NCI-H2107 treated with DMSO at 0.1 percent for 48 hours (cell line): Measurements from ENCODE around the gene TUSC2.

Source experiments
- DNase-seq: peaks from one replicate; lab custom pipeline; 2025; ENCODE audit not compliant: unreplicated experiment; lab: John Stamatoyannopoulos, UW

The TUSC2 gene

DNA sequence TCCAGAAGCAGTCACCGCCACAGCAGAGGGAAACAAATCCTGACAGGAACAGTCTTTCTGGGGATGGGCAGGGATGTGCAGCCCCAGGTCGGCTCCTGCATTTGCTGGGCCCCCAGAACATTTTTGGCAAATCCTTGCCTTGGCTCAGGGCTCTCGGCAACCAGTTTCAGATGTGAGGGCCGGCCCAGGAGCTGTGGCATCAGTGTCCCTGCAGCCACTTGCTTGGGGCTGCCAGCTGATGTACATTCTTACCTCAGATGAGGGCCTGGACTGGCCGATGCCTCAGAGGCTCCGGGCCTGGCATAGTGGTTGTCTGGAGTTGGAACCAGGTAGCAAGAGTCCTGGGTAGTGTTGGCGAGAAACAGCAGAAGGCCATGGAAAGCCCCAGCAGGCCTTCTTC, 26.8 kb upstream of the TUSC2 start:
- no peak for DNase-seq

- no peak for DNase-seq
Observed at GRCh38 chr3:50354186-50354764, 26.3 kb upstream of the TUSC2 start.

- DNase-seq: no peak
Observed at GRCh38 chr3:50353245-50354004, 25.4 kb upstream of the TUSC2 start.

GRCh38 chr3:50352781-50353180, 24.8 kb upstream of the TUSC2 start:
- no peak for DNase-seq

- no peak for DNase-seq
Observed at GRCh38 chr3:50351323-50351697, 23.3 kb upstream of the TUSC2 start.

DNA sequence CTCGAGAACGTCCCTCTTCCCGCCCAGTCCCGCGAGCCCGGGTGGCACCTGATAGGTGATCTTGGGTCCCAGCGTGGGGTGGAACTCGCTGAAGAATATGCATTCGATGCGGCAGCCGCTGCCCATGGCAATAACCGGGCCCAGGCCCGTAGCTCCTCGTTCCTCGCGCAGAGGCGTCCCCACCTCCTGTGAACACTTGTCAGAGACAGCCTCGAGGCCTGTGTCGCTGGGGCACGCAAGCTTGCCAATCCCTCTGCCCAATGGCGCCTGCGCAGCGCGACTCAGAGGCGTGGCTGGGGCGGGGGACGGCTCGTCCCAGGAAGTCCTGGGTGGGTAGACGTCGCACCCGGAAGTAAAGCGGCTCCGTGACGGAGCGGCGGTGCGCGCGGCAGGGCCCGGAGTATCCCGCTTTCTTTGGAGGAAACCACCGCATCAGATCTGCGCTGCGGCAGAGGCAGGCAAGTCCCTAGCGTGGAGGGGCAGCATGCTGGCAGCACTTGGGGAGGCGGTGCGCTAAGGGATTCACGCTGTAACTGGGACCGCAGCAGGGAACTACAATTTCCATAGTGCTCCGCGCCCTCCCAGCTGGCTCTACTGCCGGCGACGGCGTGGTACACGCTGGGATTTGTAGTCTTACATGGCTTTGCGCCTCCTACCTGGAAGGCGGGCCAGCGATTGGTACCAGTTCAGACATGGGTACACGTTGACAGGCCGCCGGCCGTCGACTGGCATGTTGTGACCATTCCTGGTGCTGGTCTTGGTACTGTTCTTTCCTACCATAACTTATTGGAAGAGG, 22.7 kb upstream of the TUSC2 start, which contains the start of the genes CYB561D2 and NPRL2:
Gene CYB561D2 (plus strand): TSS at position 336 of the 796 bp plus-strand sequence. CDS start 572 bp downstream, outside the sequence.
Gene NPRL2 (minus strand): TSS at position 249 of the 796 bp plus-strand sequence. CDS start 123 bp downstream, at position 126.
- peak; percentile 70 for DNase-seq

DNA sequence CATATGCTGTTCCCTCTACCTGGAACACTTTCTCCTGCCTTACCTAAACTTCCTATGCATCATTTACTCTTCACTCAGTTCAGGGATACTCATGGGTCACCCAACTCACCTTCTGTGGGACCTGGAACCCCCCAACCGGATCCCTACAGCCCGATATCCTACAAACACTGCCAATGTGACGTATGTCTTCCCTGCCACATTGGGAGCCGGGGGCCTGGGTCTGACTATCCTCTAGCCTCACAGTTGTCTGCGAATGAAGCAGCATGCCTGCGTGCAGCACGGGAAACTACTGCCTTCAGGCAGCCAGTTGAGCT, 22.1 kb upstream of the TUSC2 start:
- DNase-seq: no peak

DNA sequence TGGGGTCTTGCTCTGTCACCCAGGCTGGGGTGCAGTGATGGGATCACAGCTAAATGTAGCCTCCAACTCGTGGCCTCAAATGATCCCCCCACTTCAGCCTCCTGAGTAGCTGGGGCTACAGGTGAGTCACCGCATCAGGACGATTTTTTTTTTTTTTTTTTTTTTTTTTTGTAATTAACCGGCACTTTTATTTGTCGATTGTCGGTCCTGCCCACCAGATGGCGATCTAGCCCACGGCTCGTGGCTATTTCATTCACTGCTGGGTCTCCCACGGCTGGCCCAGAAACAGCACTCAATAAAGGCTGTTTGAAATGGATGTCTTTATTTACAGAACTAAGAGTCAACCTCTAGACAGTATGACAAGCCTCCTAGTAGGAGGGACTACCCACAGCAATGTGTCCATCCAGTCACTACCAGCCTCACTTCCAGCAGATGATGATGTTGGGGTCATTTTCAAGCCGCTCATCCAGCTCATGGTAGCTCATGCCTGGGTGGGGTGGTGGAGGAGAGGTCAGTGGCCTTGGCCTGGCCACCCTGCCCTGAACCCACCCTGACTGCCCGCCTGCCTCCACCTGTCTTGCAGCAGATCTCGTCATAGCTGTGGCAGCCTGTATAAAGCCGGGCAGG, 19.3 kb upstream of the TUSC2 start:
- peak; percentile 37 for DNase-seq

DNA sequence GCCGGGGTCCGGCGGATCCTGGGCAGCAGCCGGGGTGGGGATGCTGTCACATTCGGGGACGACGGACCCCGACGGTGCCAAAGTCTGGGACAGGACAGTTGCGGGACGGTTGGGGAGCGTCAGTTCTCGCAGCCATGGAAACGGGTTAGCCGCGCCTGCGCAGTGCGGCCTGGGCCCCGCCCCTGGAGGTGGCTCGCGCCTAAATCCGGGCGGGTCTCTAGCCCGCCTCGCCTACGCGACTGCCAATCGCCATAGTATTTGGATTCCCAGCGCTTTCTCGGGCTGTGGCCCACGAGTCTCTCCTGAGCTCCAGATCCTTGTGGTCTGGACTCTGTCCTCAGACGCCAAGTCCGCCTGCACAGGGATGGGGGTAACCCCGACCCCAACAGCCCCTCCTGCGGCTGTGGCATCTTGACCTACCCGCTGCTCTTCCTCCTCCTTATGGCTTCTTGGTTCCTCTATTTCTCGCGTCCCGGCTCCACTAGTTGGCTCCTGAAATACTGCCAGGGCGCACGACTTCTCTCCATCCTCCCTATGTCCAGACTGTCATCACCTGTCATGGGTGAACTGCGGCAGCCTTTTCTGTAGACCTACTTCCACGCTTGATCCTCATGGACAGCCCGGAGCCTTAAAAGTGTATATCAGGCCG, 17.7 kb upstream of the TUSC2 start, which contains the start of gene ZMYND10:
Gene ZMYND10 (minus strand): TSS at position 147 of the 649 bp plus-strand sequence. CDS start 153 bp downstream, outside the sequence.
- DNase-seq: no peak

- DNase-seq: no peak
Observed at GRCh38 chr3:50345008-50345407, 17.0 kb upstream of the TUSC2 start.

DNA sequence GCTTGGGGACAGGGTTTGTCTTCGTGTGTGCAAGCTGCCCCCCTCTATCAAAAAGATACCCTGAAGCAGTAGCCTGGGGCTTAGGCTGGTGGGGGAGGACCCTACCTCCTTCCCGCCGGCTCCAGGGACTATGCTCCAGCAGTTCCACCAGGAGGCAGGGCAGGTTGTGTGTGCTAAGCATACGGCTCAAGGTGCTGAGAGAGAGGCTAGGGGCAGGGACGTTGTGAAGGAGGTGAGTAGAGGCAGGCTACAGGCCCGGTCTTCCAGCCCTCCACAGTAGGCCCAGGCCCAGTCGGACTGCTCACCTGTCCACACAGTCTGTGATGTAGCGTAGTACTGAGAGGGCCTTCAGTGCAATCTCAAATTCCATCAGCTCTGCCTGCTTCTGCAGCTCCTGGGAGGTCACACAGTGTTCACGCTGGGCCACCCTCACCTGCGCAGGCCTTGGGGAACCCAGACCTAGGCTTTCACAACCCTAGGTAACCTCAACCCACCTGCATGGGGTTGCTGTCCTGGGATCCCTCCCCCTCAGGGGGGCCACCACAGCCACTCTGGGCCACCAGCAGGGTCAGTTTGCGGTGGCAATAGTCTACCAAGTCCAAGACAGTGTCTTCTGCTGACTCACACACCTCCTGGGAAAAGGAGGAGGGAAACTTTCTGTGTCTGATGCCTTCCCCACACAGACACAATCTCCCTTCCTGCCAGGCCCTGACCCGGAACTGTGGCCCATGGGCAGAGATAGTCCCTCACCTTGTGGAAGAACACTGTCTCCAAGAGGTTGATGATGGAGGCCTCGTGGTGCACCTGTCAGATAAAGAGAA, 15.0 kb upstream of the TUSC2 start:
- DNase-seq: no peak

GRCh38 chr3:50341996-50342650, 14.1 kb upstream of the TUSC2 start:
- DNase-seq: no peak

- no peak for DNase-seq
Observed at GRCh38 chr3:50341537-50341936, 13.5 kb upstream of the TUSC2 start.

GRCh38 chr3:50340448-50341329, 12.7 kb upstream of the TUSC2 start, which contains the start of gene RASSF1:
Gene RASSF1, minus strand, starts transcription at chr3:50340836. Its CDS starts 31 bp downstream, at chr3:50340805.
- no peak for DNase-seq

GRCh38 chr3:50340147-50340447, 12.1 kb upstream of the TUSC2 start:
- DNase-seq: no peak

DNA sequence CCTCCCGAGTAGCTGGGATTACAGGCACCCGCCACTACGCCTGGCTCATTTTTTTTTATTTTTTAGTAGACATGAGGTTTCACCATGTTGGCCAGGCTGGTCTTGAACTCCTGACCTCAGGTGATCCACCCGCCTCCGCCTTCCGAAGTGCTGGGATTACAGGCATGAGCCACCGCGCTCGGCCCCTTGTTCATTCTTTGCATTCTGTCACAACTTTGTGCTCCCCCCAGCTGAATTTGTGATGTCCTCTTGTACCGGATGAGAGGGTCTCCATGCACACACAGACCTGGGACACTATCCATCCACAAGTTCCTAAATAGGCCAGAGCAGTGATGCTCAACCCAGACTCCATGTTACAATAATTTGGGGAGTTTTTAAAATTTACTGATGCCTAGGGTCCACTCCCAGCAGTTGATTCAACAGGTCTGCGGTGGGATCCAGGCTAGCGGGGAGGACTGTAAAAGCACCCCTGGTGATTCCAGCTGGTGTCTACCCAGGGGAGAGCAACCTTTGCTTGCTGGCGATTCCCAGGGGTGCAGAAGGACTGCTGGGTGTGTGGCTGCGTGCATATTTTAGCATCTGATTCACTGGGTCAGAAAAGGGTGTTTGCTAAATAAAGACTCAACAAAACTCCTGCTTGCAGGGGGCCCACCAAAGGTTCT, 11.6 kb upstream of the TUSC2 start:
- DNase-seq: no peak

DNA sequence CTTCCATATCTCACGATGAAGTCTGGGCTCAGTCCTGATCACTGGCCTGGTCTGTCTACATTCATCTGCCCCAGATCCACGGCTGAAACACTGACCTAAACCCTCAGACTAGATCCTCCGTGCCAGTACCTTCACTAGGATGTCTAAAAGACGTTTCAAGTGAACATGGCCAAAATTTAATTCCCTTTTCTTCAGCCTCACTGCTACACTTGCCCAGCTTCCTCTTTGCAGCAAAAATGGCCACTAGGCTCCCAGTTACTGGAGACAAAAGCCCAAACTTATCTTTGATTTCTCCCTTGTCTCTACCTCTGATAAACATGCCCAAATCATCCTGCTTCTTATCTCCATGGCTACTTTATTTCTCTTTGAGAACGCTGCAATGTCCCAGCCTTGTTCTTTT, 10.9 kb upstream of the TUSC2 start:
- DNase-seq: no peak
